Natural killer cell treated with Interleukin-12 subunit alpha and Interleukin-12 subunit beta and Interleukin-15 and Interleukin-18, amount 100 ng/mL, for 72 hours (primary cell): ENCODE measurements around the gene RFC3. TPM values are rescaled to one million over a fixed set of nuclear protein-coding genes. Genes with fewer than 3 reads are reported as not detected.
"Not testable (repeated sequence)": the region's sequence is repeated elsewhere in the genome, so short reads cannot be mapped to it uniquely, and the experiment has no call there.

ENCODE experiments used
- ATAC-seq, 2 donors: fragments of 150-1000 bp; cut with Tn5 transposase in 1 of 2; sonication (Bioruptor Pico), chemical (Tn5 transposase) in 1 of 2; 2 replicates each; pipeline ENCODE4 v1.10.0; 2021
- DNase-seq: peaks from one replicate; pipeline ENCODE4 v3.0.0; 2022; ENCODE audit warnings: low spot score
- H3K27ac Mint-ChIP-seq, 2 donors: 1 replicate in 1 of 2; 2 replicates in 1 of 2; pipeline ENCODE4 v1.8.0; 2022; ENCODE audit warnings: mixed read lengths in 2 of 2, mild to moderate bottlenecking in 1 of 2, moderate library complexity in 1 of 2
- H3K27me3 Mint-ChIP-seq, 2 donors: 1 replicate in 1 of 2; 2 replicates in 1 of 2; pipeline ENCODE4 v1.8.0; 2022; ENCODE audit warnings: mixed read lengths in 2 of 2
- H3K36me3 Mint-ChIP-seq: one replicate; pipeline ENCODE4 v1.8.0; 2022; ENCODE audit warnings: mixed read lengths
- H3K4me1 Mint-ChIP-seq, 2 donors: 1 replicate in 1 of 2; 2 replicates in 1 of 2; pipeline ENCODE4 v1.8.0; 2022; ENCODE audit warnings: low read depth in 2 of 2, mixed read lengths in 2 of 2, mild to moderate bottlenecking in 1 of 2
- H3K4me3 Mint-ChIP-seq: one replicate; pipeline ENCODE4 v1.8.0; 2022; ENCODE audit warnings: mixed read lengths
- H3K9me3 Mint-ChIP-seq: 2 replicates; pipeline ENCODE4 v1.8.0; 2022; ENCODE audit warnings: mixed read lengths
- total RNA-seq, 2 donors: library from RNA; stranded (reverse); gene quantifications; one replicate each; pipeline ENCODE4 v1.2.3, GENCODE V29; 2022

The RFC3 gene, protein sequence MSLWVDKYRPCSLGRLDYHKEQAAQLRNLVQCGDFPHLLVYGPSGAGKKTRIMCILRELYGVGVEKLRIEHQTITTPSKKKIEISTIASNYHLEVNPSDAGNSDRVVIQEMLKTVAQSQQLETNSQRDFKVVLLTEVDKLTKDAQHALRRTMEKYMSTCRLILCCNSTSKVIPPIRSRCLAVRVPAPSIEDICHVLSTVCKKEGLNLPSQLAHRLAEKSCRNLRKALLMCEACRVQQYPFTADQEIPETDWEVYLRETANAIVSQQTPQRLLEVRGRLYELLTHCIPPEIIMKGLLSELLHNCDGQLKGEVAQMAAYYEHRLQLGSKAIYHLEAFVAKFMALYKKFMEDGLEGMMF
- total RNA-seq = 10 to 100 TPM; 24.7 to 52.8 TPM

DNA sequence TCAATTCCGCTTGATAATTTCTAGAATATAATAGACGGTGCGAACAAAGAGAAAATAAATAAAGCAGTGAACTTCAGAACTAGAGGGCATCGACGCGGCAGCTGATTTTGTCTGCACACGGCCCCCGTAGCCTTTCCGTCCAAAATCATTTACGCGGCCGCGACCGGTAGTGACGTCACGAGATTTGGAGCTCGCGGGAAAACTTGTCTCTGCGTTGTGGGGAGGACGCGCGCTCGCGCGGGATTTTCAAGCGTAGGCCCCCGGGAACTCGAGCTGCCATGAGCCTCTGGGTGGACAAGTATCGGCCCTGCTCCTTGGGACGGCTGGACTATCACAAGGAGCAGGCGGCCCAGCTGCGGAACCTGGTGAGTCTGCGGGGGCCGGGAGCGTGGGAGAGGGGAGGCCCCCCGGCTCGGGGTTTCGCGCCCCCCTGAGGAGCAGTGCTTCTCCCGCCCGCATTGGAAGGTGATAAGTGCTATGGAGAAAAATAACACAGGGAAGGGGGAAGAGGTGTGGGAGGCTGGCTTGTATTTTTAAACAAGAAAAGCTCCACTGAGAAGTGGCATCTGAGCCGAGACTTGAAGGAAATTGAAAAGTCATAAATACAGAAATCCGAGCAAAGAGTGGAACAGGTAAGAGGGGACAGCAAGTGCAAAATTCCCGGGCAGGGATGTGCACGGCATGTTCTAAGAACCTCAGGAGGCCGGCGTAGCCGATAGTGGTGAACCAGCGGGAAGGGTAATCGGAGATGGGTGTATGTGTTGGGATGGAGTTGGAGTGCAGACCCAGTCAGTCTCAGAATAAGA, at the start of gene RFC3:
RFC3 (plus strand) TSS at position 249 of the 806 bp plus-strand sequence; CDS start at position 279, 30 bp downstream.
- Mint-ChIP-seq H3K9me3 (no peaks in the 10 kb centered on the region), H3K27me3 (peaks cover 3 to 4% of the 10 kb centered on the region in 2 donors), H3K4me1 (peaks cover 15 to 24% of the 10 kb centered on the region in 2 donors), H3K4me3 (peak within 1 kb of the TSS; percentile 100), H3K27ac (peak within 1 kb of the TSS; percentile 95 to 96), H3K36me3 (peaks cover 25% of the 10 kb centered on the region)
- ATAC-seq (peak; percentile 96 to 97), DNase-seq (peak; percentile 93)

DNA sequence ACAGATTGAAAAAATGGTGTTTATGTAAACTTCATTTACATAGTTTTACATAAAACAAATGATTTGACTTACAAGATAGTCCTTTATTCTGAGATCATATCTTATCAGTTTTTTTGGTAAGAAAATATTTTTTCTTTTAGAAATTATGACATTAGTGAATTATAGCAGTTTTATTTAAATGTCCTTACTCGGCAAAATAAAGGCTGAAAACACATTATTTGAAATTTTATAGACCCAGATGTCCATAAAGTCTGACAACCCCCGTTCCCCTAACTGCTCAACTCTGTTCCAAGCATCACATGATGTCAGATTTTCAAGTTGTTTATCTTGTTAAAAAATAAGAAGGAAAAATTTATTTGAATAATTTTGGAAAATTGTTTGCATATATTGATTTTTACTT, 46.7 kb upstream of the RFC3 start:
- H3K9me3 Mint-ChIP-seq = peaks cover 3% of the 10 kb centered on the region
- H3K4me3 Mint-ChIP-seq = no peak overlapping the region
- peaks cover 6 to 17% of the 10 kb centered on the region in 2 donors for H3K27me3 Mint-ChIP-seq
- no peak for DNase-seq
- ATAC-seq = no peak
- H3K36me3 Mint-ChIP-seq = no peaks in the 10 kb centered on the region
- H3K4me1 Mint-ChIP-seq = no peaks in the 10 kb centered on the region
- no peak overlapping the region for H3K27ac Mint-ChIP-seq

DNA sequence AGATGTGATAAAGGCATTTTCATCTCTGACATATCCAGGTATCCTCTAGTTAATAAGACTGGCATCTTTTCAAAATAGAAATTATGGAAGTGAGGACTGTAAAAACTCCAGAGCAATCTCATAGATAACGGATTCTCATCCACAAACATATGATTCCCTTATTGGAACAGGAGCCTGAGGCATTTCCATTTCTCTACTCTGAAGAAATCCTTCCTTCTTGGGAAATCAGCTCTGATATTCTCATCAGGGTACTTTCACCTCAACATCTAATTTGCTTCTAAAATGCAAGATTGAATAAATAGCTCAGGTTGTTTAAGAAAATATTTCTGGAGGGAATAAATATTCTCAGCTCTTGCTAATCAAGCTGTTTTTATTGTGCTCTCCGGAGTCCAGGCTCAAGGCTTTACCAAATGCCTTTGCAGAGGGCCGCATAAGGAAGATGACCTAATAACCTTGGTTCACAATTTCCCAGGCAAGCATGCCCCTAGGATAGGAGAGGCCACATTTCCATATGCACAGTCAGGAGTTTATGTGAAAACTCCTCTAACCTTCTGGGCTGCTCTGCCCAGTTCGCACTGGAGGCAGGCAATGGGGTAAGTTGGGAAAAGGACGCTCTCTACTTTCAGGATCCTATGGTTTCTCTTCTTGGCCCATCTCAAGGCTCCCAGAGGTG, 44.0 kb upstream of the RFC3 start:
- ATAC-seq (no peak), DNase-seq (no peak)
- H3K27ac Mint-ChIP-seq = no peak overlapping the region
- H3K4me3 Mint-ChIP-seq = no peak overlapping the region
- H3K9me3 Mint-ChIP-seq = no peaks in the 10 kb centered on the region
- H3K36me3 Mint-ChIP-seq = no peaks in the 10 kb centered on the region
- H3K4me1 Mint-ChIP-seq = no peaks in the 10 kb centered on the region
- H3K27me3 Mint-ChIP-seq = peaks cover 7 to 12% of the 10 kb centered on the region in 2 donors

DNA sequence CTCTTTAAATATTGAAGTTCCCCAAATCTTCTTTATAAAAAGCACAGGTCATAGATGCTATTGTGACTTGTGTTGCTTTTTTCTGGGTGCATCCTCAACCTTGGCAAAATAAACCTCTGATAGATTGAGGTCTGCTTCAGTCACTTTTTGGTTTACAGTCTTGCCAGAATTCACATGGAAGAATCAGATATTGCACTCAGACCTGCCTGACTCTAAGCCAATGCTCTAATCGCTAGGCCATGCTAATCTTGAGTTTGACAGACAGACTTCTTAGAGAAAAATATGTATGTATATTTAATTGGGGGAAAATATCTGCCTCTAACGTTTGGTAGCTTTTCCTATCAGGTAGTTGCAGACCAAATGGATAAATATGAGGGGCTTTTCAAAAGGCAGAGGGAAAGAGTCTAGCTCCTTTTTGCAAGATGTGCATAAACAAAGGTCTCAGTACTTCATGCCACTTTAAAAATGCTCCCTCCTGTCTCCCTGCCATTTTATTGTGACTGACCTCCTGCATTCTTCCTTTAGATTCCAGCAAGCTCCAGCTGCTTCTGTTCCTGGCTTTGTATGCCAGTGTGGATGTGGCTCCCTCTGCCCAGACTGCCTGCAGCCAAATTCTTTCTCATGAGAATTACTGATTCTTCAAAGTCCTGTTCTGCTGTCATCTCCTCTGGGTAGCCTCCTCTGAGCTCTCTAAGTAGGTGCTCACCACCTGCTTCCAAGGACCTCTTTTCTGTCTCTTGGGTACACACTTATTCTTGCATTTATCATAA, 42.4 kb upstream of the RFC3 start:
- Mint-ChIP-seq H3K4me1 (no peaks in the 10 kb centered on the region), H3K9me3 (peaks cover under 1% of the 10 kb centered on the region), H3K27me3 (peaks cover 8 to 23% of the 10 kb centered on the region in 2 donors), H3K27ac (no peak overlapping the region), H3K4me3 (no peak overlapping the region), H3K36me3 (no peaks in the 10 kb centered on the region)
- no peak for ATAC-seq
- DNase-seq = no peak

DNA sequence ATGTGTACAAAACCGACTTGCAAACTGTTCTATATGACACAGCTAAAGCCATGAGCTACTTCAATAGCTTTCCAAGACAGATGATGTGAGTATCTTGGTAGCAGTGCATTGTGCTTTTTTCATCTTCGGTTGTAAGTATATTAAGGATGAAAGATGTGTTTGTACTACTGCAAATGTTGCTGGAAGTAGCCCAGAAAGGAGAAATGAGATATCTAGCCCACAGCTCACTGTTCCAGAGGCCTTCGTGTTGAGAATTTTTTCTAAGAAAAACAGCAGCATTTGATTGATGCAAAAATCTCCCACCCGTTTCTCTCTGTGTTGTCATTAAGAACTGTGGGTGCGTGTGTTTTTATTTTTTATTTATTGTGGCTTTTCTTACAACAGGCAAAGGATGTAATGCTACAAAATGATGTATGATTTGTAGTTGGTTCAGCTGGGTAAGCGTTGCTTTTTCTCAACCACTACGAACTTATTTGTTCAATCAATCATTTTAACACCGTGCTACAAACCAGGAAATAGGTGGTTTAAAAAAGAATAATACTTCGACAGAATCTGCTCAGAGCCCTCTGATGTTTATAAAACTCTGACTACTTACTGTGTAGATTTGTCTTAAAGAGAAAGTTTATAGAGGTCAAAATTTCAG, 41.6 kb upstream of the RFC3 start:
- ATAC-seq (no peak), DNase-seq (no peak)
- Mint-ChIP-seq H3K9me3 (peaks cover 3% of the 10 kb centered on the region), H3K27me3 (peaks cover 10 to 26% of the 10 kb centered on the region in 2 donors), H3K4me3 (no peak overlapping the region), H3K4me1 (no peaks in the 10 kb centered on the region), H3K36me3 (no peaks in the 10 kb centered on the region), H3K27ac (no peak overlapping the region)

DNA sequence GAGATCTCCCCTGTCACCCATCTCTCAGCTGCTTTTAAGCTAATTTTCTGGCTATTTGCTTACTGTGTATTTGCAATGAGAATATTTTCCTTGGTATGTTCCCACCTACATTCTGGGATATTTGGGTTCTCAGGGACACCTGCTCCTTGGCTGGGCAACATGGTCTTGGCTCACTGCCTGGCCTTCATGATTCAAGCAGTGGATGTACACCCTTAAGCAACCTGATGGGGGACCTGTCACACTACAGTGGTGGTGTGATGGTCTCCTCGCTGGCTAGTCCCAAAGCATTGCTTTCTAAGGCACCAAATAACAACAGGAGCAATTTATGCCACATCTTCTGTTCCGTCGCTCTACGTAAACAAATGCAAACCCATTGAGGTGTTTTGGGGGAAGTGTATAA, 35.3 kb upstream of the RFC3 start:
- Mint-ChIP-seq H3K36me3 (no peaks in the 10 kb centered on the region), H3K9me3 (peaks cover 11% of the 10 kb centered on the region), H3K27ac (no peak overlapping the region), H3K4me3 (no peak overlapping the region), H3K4me1 (peaks cover 5 to 10% of the 10 kb centered on the region in 2 donors), H3K27me3 (peaks cover 9 to 21% of the 10 kb centered on the region in 2 donors)
- ATAC-seq (no peak), DNase-seq (no peak)

DNA sequence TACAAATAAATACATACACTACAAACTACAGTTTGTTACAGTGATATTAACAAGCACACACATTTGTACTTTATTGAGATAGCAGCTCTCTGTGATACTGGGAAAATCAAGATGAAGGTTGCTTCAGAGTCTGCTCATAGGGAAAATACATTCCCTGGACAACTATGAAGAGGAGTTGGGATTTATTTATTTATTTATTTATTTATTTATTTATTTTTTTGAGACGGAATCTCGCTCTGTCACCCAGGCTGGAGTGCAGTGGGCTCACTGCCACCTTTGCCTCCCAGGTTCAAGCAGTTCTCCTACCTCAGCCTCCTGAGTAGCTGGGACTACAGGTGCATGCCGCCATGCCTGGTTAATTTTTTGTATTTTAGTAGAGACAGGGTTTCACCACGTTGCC, 34.7 kb upstream of the RFC3 start:
- not testable (repeated sequence) for H3K36me3 Mint-ChIP-seq, ATAC-seq, H3K4me3 Mint-ChIP-seq, DNase-seq, H3K27ac Mint-ChIP-seq
- peaks cover 9 to 20% of the 10 kb centered on the region in 2 donors for H3K27me3 Mint-ChIP-seq
- peaks cover 5 to 12% of the 10 kb centered on the region in 2 donors for H3K4me1 Mint-ChIP-seq
- peaks cover 11% of the 10 kb centered on the region for H3K9me3 Mint-ChIP-seq

DNA sequence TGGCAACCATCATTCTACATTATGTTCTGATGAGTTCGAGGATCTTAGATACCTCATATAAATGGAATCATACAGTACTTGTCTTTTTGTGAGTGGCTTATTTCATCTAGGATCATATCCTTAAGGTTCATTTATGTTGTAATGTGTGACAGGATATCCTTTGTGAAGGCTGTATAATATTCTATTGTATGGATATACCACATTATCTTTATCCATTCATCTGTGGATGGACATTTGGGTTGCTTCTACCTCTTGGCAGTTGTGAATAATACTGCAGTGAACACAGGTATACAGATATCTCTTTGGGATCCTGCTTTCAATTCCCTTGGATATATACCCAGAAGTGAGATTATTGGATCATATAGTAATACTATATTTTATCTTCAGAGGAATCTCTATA, 33.2 kb upstream of the RFC3 start:
- peaks cover 11% of the 10 kb centered on the region for H3K9me3 Mint-ChIP-seq
- ATAC-seq = no peak
- no peak overlapping the region for H3K27ac Mint-ChIP-seq
- H3K36me3 Mint-ChIP-seq = no peaks in the 10 kb centered on the region
- H3K4me1 Mint-ChIP-seq = peaks cover 5 to 12% of the 10 kb centered on the region in 2 donors
- H3K27me3 Mint-ChIP-seq = peaks cover 6% of the 10 kb centered on the region in 2 donors
- H3K4me3 Mint-ChIP-seq = no peak overlapping the region
- no peak for DNase-seq

DNA sequence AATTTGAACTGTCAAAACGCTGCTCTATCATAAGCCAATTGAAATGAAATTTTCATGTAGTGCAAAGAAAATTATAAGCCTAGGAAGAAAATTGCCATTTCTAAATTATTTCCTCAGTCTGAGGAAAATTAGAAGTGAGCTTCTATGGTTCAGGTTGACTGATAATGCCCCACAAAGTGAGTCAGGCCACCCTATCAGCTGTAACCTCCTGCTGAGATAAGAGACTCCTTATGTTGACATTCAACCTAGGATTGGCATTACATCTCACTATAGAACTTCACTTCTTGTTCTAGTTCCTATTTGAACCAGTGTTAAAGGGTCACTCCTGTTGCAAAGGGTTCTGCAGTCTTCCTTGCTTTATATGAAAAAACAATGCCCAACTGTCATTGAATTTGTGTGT, 32.6 kb upstream of the RFC3 start:
- no peak overlapping the region for H3K27ac Mint-ChIP-seq
- H3K36me3 Mint-ChIP-seq = no peaks in the 10 kb centered on the region
- H3K9me3 Mint-ChIP-seq = peaks cover 11% of the 10 kb centered on the region
- H3K4me3 Mint-ChIP-seq = no peak overlapping the region
- peaks cover 5 to 6% of the 10 kb centered on the region in 2 donors for H3K27me3 Mint-ChIP-seq
- peaks cover 5 to 12% of the 10 kb centered on the region in 2 donors for H3K4me1 Mint-ChIP-seq
- no peak for ATAC-seq
- no peak for DNase-seq

DNA sequence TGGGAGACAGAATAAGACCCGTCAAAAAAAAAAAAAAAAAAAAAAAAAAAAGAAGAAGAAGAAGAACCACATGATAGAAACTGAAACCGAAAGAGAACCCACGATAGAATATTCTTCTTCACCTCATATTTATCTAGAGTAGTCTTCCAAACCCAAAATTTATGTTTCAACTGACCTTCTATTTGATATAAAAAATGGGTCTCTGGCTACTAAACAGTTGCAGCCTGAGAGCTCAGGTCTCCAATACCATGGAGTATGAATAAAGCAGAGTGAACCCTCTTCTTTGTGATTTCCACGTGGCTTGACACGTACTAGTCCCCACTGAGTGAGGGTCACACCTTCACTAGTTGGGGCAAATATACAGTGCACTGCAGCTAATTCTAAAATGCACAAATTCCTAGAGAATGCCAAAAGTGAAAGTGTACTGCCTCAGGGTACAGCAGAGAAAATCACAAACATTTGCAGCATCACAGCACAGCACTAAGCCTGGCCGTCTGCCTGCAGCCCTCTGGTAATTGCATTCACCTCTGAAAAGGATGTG, 30.8 kb upstream of the RFC3 start:
- peak overlapping the region in 1 of 2 donors; percentile 32 for H3K27ac Mint-ChIP-seq
- ATAC-seq (peak; percentile 57 to 59), DNase-seq (no peak)
- H3K27me3 Mint-ChIP-seq = peaks cover 0 to 3% of the 10 kb centered on the region in 2 donors
- peaks cover 5 to 12% of the 10 kb centered on the region in 2 donors for H3K4me1 Mint-ChIP-seq
- H3K4me3 Mint-ChIP-seq = peak overlapping the region; percentile 78
- H3K36me3 Mint-ChIP-seq = no peaks in the 10 kb centered on the region
- H3K9me3 Mint-ChIP-seq = peaks cover 4% of the 10 kb centered on the region

DNA sequence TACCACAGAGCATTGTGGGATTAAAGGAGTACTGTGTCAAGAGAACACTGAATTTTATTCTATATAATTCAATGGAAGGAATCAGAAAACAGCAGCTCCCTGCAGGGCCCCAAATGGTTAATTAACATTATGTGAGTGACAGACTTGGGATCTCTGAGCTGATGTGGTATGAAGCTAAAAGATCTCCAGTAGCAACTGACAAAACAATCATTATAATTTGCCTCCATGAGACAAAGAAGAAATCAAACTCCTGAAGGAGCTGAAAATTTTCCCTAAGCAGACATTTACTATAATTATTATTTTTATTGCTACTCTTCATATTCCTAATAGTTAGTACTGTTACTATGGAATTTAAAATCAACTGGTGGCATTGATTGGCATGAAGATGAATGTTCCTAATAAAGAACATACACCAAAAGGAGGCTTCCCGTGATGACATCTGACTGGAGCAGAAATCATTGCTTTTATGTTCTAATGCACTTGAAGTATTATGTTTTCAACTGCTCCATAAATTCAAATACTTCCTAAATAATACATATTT, 28.8 kb upstream of the RFC3 start:
- Mint-ChIP-seq H3K36me3 (no peaks in the 10 kb centered on the region), H3K27me3 (peaks cover 0 to 3% of the 10 kb centered on the region in 2 donors), H3K9me3 (peaks cover 10% of the 10 kb centered on the region), H3K4me3 (no peak overlapping the region), H3K27ac (no peak overlapping the region), H3K4me1 (peaks cover 5 to 12% of the 10 kb centered on the region in 2 donors)
- no peak for DNase-seq
- no peak for ATAC-seq

DNA sequence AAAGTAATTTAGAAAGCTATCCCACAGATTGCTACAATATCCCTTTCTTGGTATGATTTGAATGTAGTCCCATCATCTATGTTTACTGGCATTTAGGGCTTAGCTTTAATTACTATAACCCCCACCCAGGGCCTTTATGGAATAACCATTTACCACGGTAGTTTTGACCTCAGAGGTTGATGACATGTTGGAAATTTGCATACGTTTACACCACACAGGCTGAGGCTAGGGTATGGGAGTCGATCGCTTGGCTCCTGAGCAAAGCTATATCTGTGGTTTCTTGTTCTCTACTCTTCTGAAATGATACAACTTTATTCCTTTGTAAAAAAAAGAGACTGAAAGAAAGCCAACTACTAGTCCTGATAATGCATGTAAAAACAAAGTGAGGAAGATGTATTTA, 28.2 kb upstream of the RFC3 start:
- Mint-ChIP-seq H3K27me3 (no peaks in the 10 kb centered on the region), H3K27ac (no peak overlapping the region), H3K9me3 (peaks cover 7% of the 10 kb centered on the region), H3K36me3 (no peaks in the 10 kb centered on the region), H3K4me1 (peaks cover 5 to 12% of the 10 kb centered on the region in 2 donors), H3K4me3 (no peak overlapping the region)
- ATAC-seq (no peak), DNase-seq (no peak)
